Astrocyte (in vitro differentiated cells and primary cell): ENCODE results near the gene PRDX3. TPM values are rescaled to one million over a fixed set of nuclear protein-coding genes. Genes with fewer than 3 reads are reported as not detected.
A peak's percentile ranks its signal among the peaks of the same experiment; 100 is the strongest.

Source experiments
- DNase-seq: peaks from one replicate; pipeline ENCODE4 v3.0.0-alpha.2; 2010; ENCODE audit warnings: low read depth
- FAIRE-seq: peaks from 2 replicates; lab custom pipeline; 2011; peaks lifted over from hg19 to GRCh38; lab: Jason Lieb, UNC
- H2AFZ ChIP-seq: 2 replicates; pipeline ENCODE4 v1.6.0; 2012; ENCODE audit warnings: low read depth, low read length, inconsistent platforms
- H3K27ac ChIP-seq: 2 replicates; pipeline ENCODE4 v1.5.1; 2011; ENCODE audit warnings: low read depth, low read length, inconsistent platforms
- H3K27me3 ChIP-seq: 2 replicates; pipeline ENCODE4 v1.6.0; 2011; ENCODE audit warnings: low read length, inconsistent platforms; ENCODE audit not compliant: insufficient read depth
- H3K36me3 ChIP-seq: 2 replicates; pipeline ENCODE4 v1.5.1; 2011; ENCODE audit warnings: low read length, inconsistent platforms; ENCODE audit not compliant: insufficient read depth
- H3K4me1 ChIP-seq: 2 replicates; pipeline ENCODE4 v1.5.1; 2011; ENCODE audit warnings: low read length, inconsistent platforms; ENCODE audit not compliant: insufficient read depth
- H3K4me2 ChIP-seq: 2 replicates; pipeline ENCODE4 v1.6.0; 2012; ENCODE audit warnings: low read length, inconsistent platforms
- H3K4me3 ChIP-seq: 2 replicates; pipeline ENCODE4 v1.5.1; 2011; ENCODE audit warnings: low read depth, mild to moderate bottlenecking, low read length, inconsistent platforms; ENCODE audit not compliant: insufficient read depth
- H3K79me2 ChIP-seq: 2 replicates; pipeline ENCODE4 v1.6.0; 2012; ENCODE audit warnings: mild to moderate bottlenecking, low read length, inconsistent platforms; ENCODE audit not compliant: insufficient read depth
- H3K9ac ChIP-seq: 2 replicates; pipeline ENCODE4 v1.6.0; 2012; ENCODE audit warnings: mild to moderate bottlenecking, low read length, inconsistent platforms
- H3K9me3 ChIP-seq: 2 replicates; pipeline ENCODE4 v1.5.1; 2012; ENCODE audit warnings: low read depth, mild to moderate bottlenecking, low read length, inconsistent platforms; ENCODE audit not compliant: insufficient read depth
- H4K20me1 ChIP-seq: 2 replicates; pipeline ENCODE4 v1.6.0; 2012; ENCODE audit warnings: low read length, inconsistent platforms; ENCODE audit not compliant: insufficient read depth
- H3K27ac Mint-ChIP-seq: one replicate; pipeline ENCODE4 v1.8.0; 2021; ENCODE audit warnings: mild to moderate bottlenecking, mixed read lengths; ENCODE audit not compliant: unreplicated experiment
- H3K27me3 Mint-ChIP-seq: one replicate; pipeline ENCODE4 v1.8.0; 2021; ENCODE audit warnings: low read depth, mixed read lengths; ENCODE audit not compliant: unreplicated experiment
- H3K36me3 Mint-ChIP-seq: one replicate; pipeline ENCODE4 v1.8.0; 2021; ENCODE audit warnings: low read depth, mixed read lengths; ENCODE audit not compliant: unreplicated experiment
- H3K4me1 Mint-ChIP-seq: one replicate; pipeline ENCODE4 v1.8.0; 2021; ENCODE audit warnings: low read depth, mixed read lengths; ENCODE audit not compliant: unreplicated experiment
- H3K4me3 Mint-ChIP-seq: one replicate; pipeline ENCODE4 v1.8.0; 2021; ENCODE audit warnings: mild to moderate bottlenecking, moderate library complexity, mixed read lengths; ENCODE audit not compliant: unreplicated experiment
- H3K9me3 Mint-ChIP-seq: one replicate; pipeline ENCODE4 v1.8.0; 2021; ENCODE audit warnings: mild to moderate bottlenecking, mixed read lengths; ENCODE audit not compliant: unreplicated experiment
- EZH2 ChIP-seq: IDR thresholded peaks from 2 replicates; pipeline ENCODE4 v1.6.1; 2012; ENCODE audit warnings: mild to moderate bottlenecking, low read length, inconsistent platforms; ENCODE audit not compliant: insufficient read depth
- total RNA-seq: library from RNA; stranded (reverse); gene quantifications from 2 replicates; pipeline ENCODE4 v1.2.1, GENCODE V29; 2021
- TF ChIP-seq, protein P1 (sequence below): IDR thresholded peaks from 2 replicates; pipeline ENCODE4 v1.5.1; 2011; ENCODE audit warnings: low read depth, mild to moderate bottlenecking, inconsistent platforms, low read length, moderate library complexity; ENCODE audit not compliant: insufficient read depth

PRDX3 gene
- total RNA-seq, 1 donor from 2014 or later: 127 TPM

DNA sequence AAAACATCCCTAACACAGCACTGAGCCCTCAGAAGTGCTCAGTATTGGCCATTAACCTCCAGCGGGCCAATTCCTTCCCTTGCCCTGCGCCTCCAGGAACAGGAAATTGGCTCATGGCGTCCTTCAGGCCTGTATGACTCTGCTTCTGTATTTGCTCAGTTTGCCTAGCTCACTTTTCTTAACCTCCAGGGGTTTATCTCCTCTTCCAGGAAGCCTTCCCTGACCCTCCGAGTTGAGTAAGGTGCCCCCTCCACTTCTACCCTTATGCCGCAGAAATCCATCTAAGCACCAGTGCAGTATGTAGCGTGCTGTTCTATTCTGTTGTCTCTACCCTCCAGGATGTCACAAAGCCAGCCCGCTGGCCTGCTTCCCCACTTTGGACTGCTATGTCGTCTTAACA, 12.0 kb downstream of the PRDX3 start:
- H3K9me3 ChIP-seq: no peaks in the 10 kb centered on the region
- H3K4me1 ChIP-seq: peaks cover 3% of the 10 kb centered on the region
- peak overlapping the region; percentile 3 for H3K27ac Mint-ChIP-seq
- no peaks in the 10 kb centered on the region for H3K27me3 Mint-ChIP-seq
- no peak for DNase-seq
- no peak for FAIRE-seq
- peaks cover 5% of the 10 kb centered on the region for H3K4me1 Mint-ChIP-seq
- H3K36me3 Mint-ChIP-seq: peaks cover 11% of the 10 kb centered on the region
- H3K9ac ChIP-seq: no peak overlapping the region
- H3K27ac ChIP-seq: no peak overlapping the region
- no peak overlapping the region for H3K4me2 ChIP-seq
- TF ChIP-seq, protein P1, sequence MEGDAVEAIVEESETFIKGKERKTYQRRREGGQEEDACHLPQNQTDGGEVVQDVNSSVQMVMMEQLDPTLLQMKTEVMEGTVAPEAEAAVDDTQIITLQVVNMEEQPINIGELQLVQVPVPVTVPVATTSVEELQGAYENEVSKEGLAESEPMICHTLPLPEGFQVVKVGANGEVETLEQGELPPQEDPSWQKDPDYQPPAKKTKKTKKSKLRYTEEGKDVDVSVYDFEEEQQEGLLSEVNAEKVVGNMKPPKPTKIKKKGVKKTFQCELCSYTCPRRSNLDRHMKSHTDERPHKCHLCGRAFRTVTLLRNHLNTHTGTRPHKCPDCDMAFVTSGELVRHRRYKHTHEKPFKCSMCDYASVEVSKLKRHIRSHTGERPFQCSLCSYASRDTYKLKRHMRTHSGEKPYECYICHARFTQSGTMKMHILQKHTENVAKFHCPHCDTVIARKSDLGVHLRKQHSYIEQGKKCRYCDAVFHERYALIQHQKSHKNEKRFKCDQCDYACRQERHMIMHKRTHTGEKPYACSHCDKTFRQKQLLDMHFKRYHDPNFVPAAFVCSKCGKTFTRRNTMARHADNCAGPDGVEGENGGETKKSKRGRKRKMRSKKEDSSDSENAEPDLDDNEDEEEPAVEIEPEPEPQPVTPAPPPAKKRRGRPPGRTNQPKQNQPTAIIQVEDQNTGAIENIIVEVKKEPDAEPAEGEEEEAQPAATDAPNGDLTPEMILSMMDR: no peak
- TF ChIP-seq EZH2: no peak
- H3K9me3 Mint-ChIP-seq: no peaks in the 10 kb centered on the region
- peak overlapping the region; percentile 87 for H3K4me3 Mint-ChIP-seq
- peaks cover 9% of the 10 kb centered on the region for H3K79me2 ChIP-seq
- H2AFZ ChIP-seq: no peak overlapping the region
- no peak overlapping the region for H3K4me3 ChIP-seq
- H3K27me3 ChIP-seq: no peaks in the 10 kb centered on the region
- peaks cover 7% of the 10 kb centered on the region for H4K20me1 ChIP-seq
- peaks cover 30% of the 10 kb centered on the region for H3K36me3 ChIP-seq

DNA sequence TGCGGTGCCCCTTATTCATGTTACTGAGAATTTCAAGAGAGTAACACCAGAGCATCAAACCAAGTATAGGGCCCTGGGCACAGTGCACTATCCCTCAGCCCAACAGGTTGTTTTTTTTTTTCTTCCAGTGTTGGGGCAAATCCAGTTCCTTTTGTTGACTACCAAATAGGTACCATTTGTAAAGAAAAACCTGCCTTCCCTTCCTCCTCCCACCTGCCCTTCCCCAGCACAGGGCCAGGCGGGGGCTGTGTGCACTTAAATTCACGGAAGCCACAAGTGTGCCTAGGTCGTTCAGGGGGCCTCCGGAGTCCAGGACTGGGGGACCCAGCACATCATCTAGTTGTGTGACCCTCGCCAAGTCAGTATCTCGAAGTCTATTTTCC, 12.5 kb downstream of the PRDX3 start:
- Histone ChIP-seq H2AFZ (peak overlapping the region; percentile 97), H3K79me2 (peaks cover 4% of the 10 kb centered on the region), H3K4me3 (peak overlapping the region; percentile 75), H3K27me3 (no peaks in the 10 kb centered on the region), H3K9me3 (no peaks in the 10 kb centered on the region), H3K27ac (peak overlapping the region; percentile 68), H3K4me1 (peaks cover 3% of the 10 kb centered on the region), H3K4me2 (peak overlapping the region; percentile 99), H3K9ac (peak overlapping the region; percentile 86), H4K20me1 (peaks cover 7% of the 10 kb centered on the region), H3K36me3 (peaks cover 25% of the 10 kb centered on the region)
- Mint-ChIP-seq H3K4me1 (peaks cover 7% of the 10 kb centered on the region), H3K27ac (peak overlapping the region; percentile 3), H3K4me3 (peak overlapping the region; percentile 87), H3K9me3 (no peaks in the 10 kb centered on the region), H3K27me3 (no peaks in the 10 kb centered on the region), H3K36me3 (peaks cover 6% of the 10 kb centered on the region)
- DNase-seq (no peak), FAIRE-seq (no peak)
- no peak for TF ChIP-seq EZH2
- TF ChIP-seq, protein P1: no peak

DNA sequence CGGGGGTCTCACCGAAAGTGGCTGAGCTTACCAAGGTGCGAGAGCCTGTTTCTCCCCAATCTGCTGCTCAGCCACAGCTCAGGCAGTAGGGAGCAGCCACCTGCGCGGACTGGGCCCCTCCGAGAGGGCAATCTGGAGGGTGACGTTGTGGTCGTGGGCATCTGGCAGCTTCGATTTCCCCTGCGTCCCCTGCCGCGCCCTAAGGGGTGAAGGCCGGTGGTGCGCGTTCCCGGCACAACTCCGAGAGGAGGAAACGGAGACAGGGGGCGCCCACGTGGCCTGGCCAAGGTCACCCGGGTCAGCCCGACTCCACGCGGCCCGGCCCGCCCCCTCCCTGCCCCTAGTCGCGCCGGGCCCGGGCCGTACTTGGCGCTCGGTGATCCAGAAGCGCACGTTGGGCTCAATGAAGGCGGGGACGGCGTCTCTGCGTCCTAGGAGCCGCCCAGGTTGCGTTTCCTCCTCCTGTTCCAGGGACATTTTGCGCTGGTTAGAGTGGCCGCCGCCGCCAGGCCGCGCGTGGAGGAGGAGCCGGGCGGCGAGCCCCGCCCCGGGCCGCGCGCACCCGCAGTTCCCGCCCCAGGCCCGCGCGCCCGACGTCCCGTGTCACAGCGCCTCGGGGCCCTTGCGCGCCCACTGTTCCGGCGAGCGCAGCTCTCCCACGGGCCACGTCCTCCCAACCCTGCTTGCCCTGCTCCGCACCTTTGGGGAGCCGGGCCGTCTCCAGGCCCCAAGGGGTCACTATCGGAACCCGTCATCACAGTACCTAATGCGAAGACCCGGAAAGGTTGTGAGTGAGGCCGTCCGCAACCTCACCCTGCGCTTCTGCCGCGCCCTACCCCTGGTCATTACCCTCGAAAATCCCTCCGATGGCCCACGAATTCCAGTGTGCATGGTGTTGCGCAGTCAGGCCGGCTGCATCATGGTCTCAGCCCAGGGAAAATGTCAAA, 13.2 kb downstream of the PRDX3 start, which contains the start of gene SFXN4:
Gene SFXN4 (minus strand): TSS at position 544 of the 947 bp plus-strand sequence. CDS start 67 bp downstream, at position 477.
- peak within 1 kb of the TSS; percentile 86 for H3K9ac ChIP-seq
- FAIRE-seq (no peak), DNase-seq (peak; percentile 27)
- Mint-ChIP-seq H3K36me3 (peaks cover 8% of the 10 kb centered on the region), H3K27ac (peak within 1 kb of the TSS; percentile 7), H3K9me3 (no peaks in the 10 kb centered on the region), H3K4me3 (peak within 1 kb of the TSS; percentile 87), H3K27me3 (no peaks in the 10 kb centered on the region), H3K4me1 (peaks cover 7% of the 10 kb centered on the region)
- peak within 1 kb of the TSS; percentile 97 for H2AFZ ChIP-seq
- H3K79me2 ChIP-seq: peaks cover 4% of the 10 kb centered on the region
- no peak for TF ChIP-seq EZH2
- TF ChIP-seq, protein P1: no peak
- peak within 1 kb of the TSS; percentile 99 for H3K4me2 ChIP-seq
- H3K4me1 ChIP-seq: peaks cover 3% of the 10 kb centered on the region
- peaks cover 25% of the 10 kb centered on the region for H3K36me3 ChIP-seq
- H4K20me1 ChIP-seq: peaks cover 7% of the 10 kb centered on the region
- peak within 1 kb of the TSS; percentile 68 for H3K27ac ChIP-seq
- H3K9me3 ChIP-seq: no peaks in the 10 kb centered on the region
- H3K4me3 ChIP-seq: peak within 1 kb of the TSS; percentile 75
- H3K27me3 ChIP-seq: no peaks in the 10 kb centered on the region
